Measurements from ENCODE around the gene SOX11. TPM values are rescaled to one million over a fixed set of nuclear protein-coding genes. Genes with fewer than 3 reads are reported as not detected.
"Not testable (repeated sequence)": the region's sequence is repeated elsewhere in the genome, so short reads cannot be mapped to it uniquely, and the experiment has no call there.

The SOX11 gene
- total RNA-seq, 1 donor, result 0.54 TPM

DNA sequence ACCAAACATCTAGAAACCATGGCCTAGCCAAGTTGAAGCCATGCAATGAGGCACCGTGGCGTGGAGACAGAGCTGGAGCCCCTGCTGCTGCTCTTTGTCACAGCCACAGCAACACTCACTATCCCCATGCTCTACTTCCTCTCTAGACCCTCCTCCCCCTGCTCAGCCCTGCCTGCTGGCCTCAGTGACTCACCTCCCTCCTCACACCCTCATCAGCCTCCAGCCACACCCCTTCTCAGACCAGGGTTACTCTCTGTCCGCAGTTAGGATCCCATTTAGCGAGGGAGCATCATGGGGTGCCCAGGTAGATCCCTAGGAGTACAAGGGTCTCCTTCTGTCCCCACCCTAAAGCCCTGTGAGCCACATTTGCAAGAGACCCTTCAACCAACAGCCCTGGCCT is 25.4 kb upstream of the SOX11 start:
- TF ChIP-seq, protein P1, sequence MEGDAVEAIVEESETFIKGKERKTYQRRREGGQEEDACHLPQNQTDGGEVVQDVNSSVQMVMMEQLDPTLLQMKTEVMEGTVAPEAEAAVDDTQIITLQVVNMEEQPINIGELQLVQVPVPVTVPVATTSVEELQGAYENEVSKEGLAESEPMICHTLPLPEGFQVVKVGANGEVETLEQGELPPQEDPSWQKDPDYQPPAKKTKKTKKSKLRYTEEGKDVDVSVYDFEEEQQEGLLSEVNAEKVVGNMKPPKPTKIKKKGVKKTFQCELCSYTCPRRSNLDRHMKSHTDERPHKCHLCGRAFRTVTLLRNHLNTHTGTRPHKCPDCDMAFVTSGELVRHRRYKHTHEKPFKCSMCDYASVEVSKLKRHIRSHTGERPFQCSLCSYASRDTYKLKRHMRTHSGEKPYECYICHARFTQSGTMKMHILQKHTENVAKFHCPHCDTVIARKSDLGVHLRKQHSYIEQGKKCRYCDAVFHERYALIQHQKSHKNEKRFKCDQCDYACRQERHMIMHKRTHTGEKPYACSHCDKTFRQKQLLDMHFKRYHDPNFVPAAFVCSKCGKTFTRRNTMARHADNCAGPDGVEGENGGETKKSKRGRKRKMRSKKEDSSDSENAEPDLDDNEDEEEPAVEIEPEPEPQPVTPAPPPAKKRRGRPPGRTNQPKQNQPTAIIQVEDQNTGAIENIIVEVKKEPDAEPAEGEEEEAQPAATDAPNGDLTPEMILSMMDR (IDR thresholded peaks at IDR 0.05; ENCODE audit: insufficient read depth, low read length), result no peak
- no peak overlapping the region for H3K4me3 ChIP-seq (ENCODE audit: low read depth, low read length)
- no peak for DNase-seq (ENCODE audit: low read depth)

DNA sequence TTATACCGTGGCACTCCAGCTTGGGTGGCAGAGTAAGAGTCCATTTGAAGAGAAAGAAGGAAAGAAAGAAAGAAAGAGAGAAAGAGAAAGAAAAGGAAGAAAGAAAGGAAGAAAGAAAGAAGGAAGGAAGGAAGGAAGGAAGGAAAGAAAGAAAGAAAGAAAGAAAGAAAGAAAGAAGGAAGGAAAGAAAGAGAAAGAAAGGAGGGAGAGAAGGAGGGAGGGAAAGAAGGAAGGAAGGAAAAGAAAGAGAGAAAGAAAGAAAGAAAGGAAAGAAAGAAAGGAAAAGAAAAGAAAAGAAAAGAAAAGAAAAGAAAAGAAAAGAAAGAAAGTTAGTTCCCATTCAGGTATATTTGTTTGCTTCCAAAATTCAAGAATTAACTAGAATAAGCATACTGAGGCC is 24.5 kb upstream of the SOX11 start:
- DNase-seq (ENCODE audit: low read depth); H3K4me3 ChIP-seq (ENCODE audit: low read depth, low read length): not testable (repeated sequence)

DNA sequence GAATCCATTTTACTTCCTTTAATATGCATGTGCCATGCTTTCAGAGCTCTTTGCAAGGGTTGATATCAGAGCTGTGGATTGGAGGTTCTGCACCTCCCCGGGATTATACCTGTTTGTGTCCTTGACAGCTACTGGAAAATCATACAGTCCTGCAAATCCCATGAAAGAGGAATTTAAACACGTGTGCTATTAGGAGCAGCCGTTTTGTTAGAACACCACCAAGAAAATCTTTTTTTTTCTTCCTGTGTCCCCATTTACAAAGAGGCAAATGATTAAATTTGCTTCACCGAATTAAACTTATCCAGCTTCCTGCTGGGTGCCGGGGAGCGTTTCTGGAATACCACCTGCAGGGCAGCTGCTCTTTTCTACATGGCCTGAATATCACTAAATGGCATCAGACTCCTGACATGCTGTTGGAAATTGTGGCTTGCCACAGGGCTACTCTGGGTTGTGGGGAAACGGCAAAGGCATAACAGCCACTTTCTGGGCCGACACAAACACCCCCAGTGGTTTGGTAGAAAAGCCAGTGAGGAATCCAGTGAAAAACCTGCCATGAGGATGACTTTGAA is 23.4 kb upstream of the SOX11 start:
- TF ChIP-seq, protein P1 (IDR thresholded peaks at IDR 0.05; ENCODE audit: insufficient read depth, low read length), result no peak
- DNase-seq (ENCODE audit: low read depth), result no peak
- no peak overlapping the region for H3K4me3 ChIP-seq (ENCODE audit: low read depth, low read length)

DNA sequence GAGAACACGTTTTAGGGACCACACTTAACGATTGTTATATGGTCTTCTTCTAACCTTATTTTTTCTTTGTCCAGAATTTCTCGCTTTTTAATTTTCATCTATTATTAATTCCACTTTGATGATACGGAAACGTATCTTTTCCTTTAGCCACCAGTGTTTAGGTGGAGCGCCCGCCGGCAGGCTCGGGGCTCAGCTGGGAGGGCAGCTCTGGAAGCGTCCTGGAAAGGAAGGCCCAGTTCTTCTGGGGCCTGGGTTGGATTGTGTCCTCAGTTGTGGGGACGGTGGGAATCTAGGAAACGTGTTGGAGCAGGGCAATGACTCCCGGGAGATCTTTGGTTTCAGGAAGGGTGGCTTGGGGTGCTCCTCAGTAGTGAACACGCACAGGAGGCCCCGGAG is 19.4 kb upstream of the SOX11 start:
- no peak overlapping the region for H3K4me3 ChIP-seq (ENCODE audit: low read depth, low read length)
- TF ChIP-seq, protein P1 (IDR thresholded peaks at IDR 0.05; ENCODE audit: insufficient read depth, low read length), result no peak
- no peak for DNase-seq (ENCODE audit: low read depth)

DNA sequence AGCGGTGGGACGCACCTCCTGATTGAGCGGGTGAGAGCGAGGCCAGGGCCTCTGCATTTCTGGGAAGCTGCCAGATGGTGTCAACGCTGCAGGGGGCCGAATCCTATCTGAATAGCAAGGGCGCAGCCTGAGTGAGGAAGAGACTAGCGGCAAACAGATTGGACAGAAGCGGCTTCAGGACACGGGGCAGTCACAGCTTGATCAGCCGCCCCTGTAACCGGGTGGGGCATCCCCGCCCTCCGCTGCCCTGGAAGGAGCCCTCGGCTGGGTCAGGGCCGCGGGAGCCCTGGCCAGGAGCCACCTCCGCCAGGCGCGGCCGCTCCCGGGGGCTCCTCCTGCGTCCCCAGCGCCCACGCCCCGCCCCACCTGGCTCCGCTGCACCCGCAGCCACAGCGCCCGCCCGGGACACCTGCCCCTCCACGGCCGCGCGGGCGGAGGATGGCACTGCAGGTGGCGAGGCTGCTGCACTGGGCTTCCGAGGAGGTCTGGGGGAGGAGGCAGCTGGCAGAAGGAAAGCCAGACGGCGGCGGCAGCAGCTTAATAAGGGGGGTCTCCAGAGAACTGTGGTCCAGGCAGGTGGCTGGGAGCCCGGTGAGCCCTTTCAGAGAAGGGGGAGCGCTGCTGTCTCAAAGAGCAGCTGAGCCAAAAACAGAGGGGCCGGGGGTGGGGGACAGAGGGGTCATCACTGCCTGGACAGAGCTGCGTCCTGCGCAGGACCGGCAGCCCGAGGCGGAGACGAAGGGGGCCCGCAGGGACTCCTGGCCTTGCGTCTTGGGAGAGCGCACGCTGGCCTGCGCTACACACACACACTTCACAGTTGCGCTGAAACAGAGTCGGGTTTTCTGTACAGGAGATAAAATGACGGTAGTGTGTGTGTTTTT is 18.8 kb upstream of the SOX11 start:
- TF ChIP-seq, protein P1 (IDR thresholded peaks at IDR 0.05; ENCODE audit: insufficient read depth, low read length), result no peak
- H3K4me3 ChIP-seq (ENCODE audit: low read depth, low read length), result no peak overlapping the region
- no peak for DNase-seq (ENCODE audit: low read depth)

DNA sequence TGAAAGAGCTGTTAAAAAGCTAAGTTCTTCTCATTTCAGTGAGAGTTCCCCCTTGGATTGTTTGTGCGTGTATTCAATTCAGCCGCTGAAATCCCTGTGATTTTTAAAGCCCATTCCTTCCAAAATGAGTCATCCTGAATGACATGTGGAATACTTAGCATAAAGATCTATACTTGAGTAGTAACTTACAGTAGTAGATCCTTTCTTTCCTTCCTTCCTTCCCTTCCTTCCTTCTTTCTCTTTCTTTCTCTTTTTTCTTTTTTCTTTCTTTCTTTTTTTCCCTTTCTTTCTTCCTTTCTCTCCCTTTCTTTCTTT is 18.2 kb upstream of the SOX11 start:
- H3K4me3 ChIP-seq (ENCODE audit: low read depth, low read length), result no peak overlapping the region
- no peak for DNase-seq (ENCODE audit: low read depth)
- TF ChIP-seq, protein P1 (IDR thresholded peaks at IDR 0.05; ENCODE audit: insufficient read depth, low read length), result no peak

DNA sequence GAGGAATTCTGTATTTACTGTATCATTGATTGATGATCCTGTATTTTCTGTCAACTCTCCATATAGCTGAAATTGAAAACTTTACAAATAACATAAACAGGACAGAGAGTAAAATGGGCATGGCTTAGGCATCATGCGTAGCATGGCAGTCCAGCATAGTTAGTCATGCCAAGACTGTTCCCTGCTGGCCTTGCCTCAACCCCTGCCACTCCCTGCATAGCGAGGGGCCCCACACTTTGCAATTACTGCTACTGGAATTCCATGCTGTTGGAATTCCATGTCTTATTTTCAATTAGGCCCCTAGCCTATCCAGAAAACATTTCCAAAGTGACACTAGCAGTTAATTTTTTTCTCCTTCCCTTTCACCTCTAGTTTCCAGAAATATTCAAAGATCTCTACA is 15.1 kb upstream of the SOX11 start:
- no peak overlapping the region for H3K4me3 ChIP-seq (ENCODE audit: low read depth, low read length)
- TF ChIP-seq, protein P1 (IDR thresholded peaks at IDR 0.05; ENCODE audit: insufficient read depth, low read length), result no peak

More for the DNA sequence above, 15.1 kb upstream of the SOX11 start:
- no peak for DNase-seq (ENCODE audit: low read depth)

Data from fibroblast of the aortic adventitia (primary cell).